Osteoblast (primary cell): ENCODE data around the gene MICAL3. TPM values are rescaled to one million over a fixed set of nuclear protein-coding genes. Genes with fewer than 3 reads are reported as not detected.

ENCODE experiments used
- DNase-seq: peaks from one replicate; pipeline ENCODE4 v3.0.0; 2011; ENCODE audit warnings: low spot score, mixed read lengths; ENCODE audit not compliant: insufficient read length; ENCODE audit errors: missing footprints
- H2AFZ ChIP-seq: 2 replicates; pipeline ENCODE4 v1.6.0; 2011; ENCODE audit warnings: mild to moderate bottlenecking, low read length
- H3K27ac ChIP-seq: 2 replicates; pipeline ENCODE4 v1.5.1; 2011; ENCODE audit warnings: mild to moderate bottlenecking, low read depth, low read length, moderate library complexity
- H3K27me3 ChIP-seq: 2 replicates; pipeline ENCODE4 v1.6.0; 2012; ENCODE audit warnings: mild to moderate bottlenecking, control low read depth, inconsistent platforms, low read length, moderate library complexity; ENCODE audit not compliant: insufficient read depth
- H3K36me3 ChIP-seq: 2 replicates; pipeline ENCODE4 v1.5.1; 2011; ENCODE audit warnings: mild to moderate bottlenecking, low read length, control low read depth, moderate library complexity; ENCODE audit not compliant: insufficient read depth
- H3K4me1 ChIP-seq: 2 replicates; pipeline ENCODE4 v1.5.1; 2011; ENCODE audit warnings: mild to moderate bottlenecking, low read length, control low read depth, moderate library complexity; ENCODE audit not compliant: insufficient read depth
- H3K4me2 ChIP-seq: 2 replicates; pipeline ENCODE4 v1.6.0; 2011; ENCODE audit warnings: mild to moderate bottlenecking, low read length; ENCODE audit not compliant: insufficient read depth
- H3K4me3 ChIP-seq: fragments of 200-600 bp; sonication (generic); 3 replicates; pipeline ENCODE4 v1.5.1; 2012; ENCODE audit warnings: mild to moderate bottlenecking, low read length, inconsistent platforms; ENCODE audit not compliant: insufficient read depth
- H3K79me2 ChIP-seq: 2 replicates; pipeline ENCODE4 v1.6.0; 2012; ENCODE audit warnings: mild to moderate bottlenecking, low read length, control low read depth, inconsistent platforms; ENCODE audit not compliant: insufficient read depth
- H3K9me3 ChIP-seq: 2 replicates; pipeline ENCODE4 v1.5.1; 2011; ENCODE audit warnings: low read depth, low read length, control low read depth
- H4K20me1 ChIP-seq: 2 replicates; pipeline ENCODE4 v1.6.0; 2012; ENCODE audit warnings: mild to moderate bottlenecking, low read length, control low read depth; ENCODE audit not compliant: insufficient read depth
- total RNA-seq: library from RNA; depleted of rRNA; stranded (reverse); fragments of >200 nt; gene quantifications from 2 replicates; pipeline ENCODE4 v1.2.3, GENCODE V29; 2012
- TF ChIP-seq, protein P1 (sequence below): IDR thresholded peaks from 2 replicates; pipeline ENCODE4 v1.5.1; 2011; ENCODE audit warnings: mild to moderate bottlenecking, low read depth, low read length, moderate library complexity; ENCODE audit errors: extremely low read depth

The MICAL3 gene
- total RNA-seq, 1 donor, result 35.1 TPM

DNA sequence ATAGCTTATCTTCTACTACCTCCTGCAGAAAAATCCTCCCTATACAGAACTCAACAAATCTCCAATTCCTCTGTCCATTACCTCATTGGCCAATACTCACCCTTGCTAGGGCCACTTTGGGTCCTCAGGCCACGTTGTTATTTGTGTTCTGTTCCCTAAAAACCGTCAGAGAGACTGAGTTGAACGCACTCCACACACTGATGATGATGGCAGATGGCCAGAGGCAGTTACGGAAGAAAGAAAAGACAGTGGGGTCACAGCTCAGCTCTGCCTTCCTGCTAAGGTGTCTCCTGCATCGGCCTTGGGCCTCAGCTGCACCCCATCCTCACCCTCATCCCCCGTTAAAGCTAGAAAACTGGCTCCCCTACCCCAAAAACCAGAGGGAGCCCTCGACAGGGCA lies 66.2 kb downstream of the MICAL3 start:
- Histone ChIP-seq H4K20me1 (peaks cover 39% of the 10 kb centered on the region), H3K4me2 (no peak overlapping the region), H3K27ac (no peak overlapping the region), H2AFZ (no peak overlapping the region), H3K4me3 (no peak overlapping the region), H3K9me3 (no peaks in the 10 kb centered on the region), H3K79me2 (peaks cover 86% of the 10 kb centered on the region), H3K36me3 (peaks cover 5% of the 10 kb centered on the region), H3K27me3 (no peaks in the 10 kb centered on the region), H3K4me1 (peaks cover 10% of the 10 kb centered on the region)
- peak; percentile 62 for DNase-seq
- TF ChIP-seq, protein P1, sequence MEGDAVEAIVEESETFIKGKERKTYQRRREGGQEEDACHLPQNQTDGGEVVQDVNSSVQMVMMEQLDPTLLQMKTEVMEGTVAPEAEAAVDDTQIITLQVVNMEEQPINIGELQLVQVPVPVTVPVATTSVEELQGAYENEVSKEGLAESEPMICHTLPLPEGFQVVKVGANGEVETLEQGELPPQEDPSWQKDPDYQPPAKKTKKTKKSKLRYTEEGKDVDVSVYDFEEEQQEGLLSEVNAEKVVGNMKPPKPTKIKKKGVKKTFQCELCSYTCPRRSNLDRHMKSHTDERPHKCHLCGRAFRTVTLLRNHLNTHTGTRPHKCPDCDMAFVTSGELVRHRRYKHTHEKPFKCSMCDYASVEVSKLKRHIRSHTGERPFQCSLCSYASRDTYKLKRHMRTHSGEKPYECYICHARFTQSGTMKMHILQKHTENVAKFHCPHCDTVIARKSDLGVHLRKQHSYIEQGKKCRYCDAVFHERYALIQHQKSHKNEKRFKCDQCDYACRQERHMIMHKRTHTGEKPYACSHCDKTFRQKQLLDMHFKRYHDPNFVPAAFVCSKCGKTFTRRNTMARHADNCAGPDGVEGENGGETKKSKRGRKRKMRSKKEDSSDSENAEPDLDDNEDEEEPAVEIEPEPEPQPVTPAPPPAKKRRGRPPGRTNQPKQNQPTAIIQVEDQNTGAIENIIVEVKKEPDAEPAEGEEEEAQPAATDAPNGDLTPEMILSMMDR, result no peak

DNA sequence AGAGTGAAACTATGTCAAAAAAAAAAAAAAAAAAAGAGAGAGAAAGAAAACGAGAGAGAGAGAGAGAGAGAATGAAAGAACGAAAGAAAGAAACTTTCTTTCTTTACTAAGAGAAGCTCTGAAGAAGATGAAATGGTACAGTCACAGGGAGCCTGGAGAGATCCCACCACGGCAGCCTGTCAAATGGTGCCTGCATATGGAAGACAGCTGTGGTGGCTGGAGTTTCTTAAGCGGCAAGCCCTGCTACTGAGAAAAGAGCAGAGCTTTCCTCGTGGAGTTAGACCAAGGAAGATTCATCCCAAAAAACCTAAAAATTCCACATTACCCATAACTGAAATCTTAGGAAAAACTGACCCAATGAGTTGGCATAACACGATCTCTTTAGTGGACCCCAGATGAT lies 66.7 kb downstream of the MICAL3 start:
- Histone ChIP-seq H3K36me3 (peaks cover 5% of the 10 kb centered on the region), H3K4me2 (no peak overlapping the region), H4K20me1 (peaks cover 42% of the 10 kb centered on the region), H3K9me3 (no peaks in the 10 kb centered on the region), H3K4me1 (peaks cover 10% of the 10 kb centered on the region), H3K4me3 (no peak overlapping the region), H2AFZ (no peak overlapping the region), H3K27ac (no peak overlapping the region), H3K79me2 (peaks cover 86% of the 10 kb centered on the region), H3K27me3 (no peaks in the 10 kb centered on the region)
- no peak for DNase-seq
- TF ChIP-seq, protein P1, result no peak

DNA sequence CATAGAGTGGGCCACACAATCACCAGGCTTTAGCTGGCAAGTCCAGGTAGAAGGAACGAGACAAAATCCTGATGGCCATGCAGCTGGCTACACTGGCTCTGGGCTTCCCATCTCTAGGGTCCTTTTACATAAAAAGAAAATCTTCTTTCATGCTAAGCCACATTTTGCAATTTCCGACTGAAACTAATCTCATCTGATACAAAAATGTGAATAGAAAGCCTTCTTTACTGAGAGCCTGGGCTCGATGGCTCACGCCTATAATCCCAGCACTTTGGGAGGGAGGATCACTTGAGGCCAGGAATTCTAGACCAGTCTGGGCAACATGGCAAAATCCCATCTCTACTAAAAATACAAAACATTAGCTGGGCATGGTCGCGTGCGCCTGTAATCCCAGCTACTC lies 67.2 kb downstream of the MICAL3 start:
- Histone ChIP-seq H4K20me1 (peaks cover 45% of the 10 kb centered on the region), H3K27ac (no peak overlapping the region), H3K4me3 (no peak overlapping the region), H2AFZ (no peak overlapping the region), H3K27me3 (no peaks in the 10 kb centered on the region), H3K9me3 (no peaks in the 10 kb centered on the region), H3K79me2 (peaks cover 86% of the 10 kb centered on the region), H3K36me3 (peaks cover 5% of the 10 kb centered on the region), H3K4me2 (no peak overlapping the region), H3K4me1 (peaks cover 10% of the 10 kb centered on the region)
- TF ChIP-seq, protein P1, result no peak
- DNase-seq, result no peak

DNA sequence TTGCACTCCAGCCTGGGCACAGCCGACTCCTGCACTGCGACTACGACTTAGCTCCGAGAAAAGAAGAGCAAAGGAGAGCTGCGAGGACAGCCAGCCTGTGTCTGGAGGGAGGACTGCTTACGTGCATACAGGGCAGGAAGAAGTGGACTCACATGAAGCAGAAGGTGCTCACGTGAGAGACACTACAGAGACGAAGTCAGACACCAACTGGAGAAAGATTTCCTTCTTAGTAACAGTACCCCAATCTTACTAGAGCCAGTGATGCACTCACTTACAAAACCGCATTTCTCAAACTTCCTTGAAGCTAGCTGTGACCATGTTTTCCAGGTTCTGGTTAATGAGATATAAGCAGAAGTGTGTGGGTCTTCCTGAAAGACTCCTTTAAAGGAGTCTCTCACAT lies 67.7 kb downstream of the MICAL3 start:
- no peak overlapping the region for H3K27ac ChIP-seq
- no peak overlapping the region for H3K4me2 ChIP-seq
- TF ChIP-seq, protein P1, result no peak
- peaks cover 10% of the 10 kb centered on the region for H3K4me1 ChIP-seq
- no peak overlapping the region for H3K4me3 ChIP-seq
- no peaks in the 10 kb centered on the region for H3K27me3 ChIP-seq
- no peak for DNase-seq
- peaks cover 85% of the 10 kb centered on the region for H3K79me2 ChIP-seq
- peaks cover 45% of the 10 kb centered on the region for H4K20me1 ChIP-seq
- H2AFZ ChIP-seq, result no peak overlapping the region
- no peaks in the 10 kb centered on the region for H3K9me3 ChIP-seq
- peaks cover 5% of the 10 kb centered on the region for H3K36me3 ChIP-seq
